Glomerular visceral epithelial cell (primary cell): Measurements from ENCODE around the gene RPAP3.
A peak's percentile ranks its signal among the peaks of the same experiment; 100 is the strongest.

Experiments used
- DNase-seq: peaks from one replicate; pipeline ENCODE4 v3.0.0-alpha.2; 2016; ENCODE audit errors: extremely low spot score

The RPAP3 gene

GRCh38 chr12:47705566-47706425, at the start of gene RPAP3:
Gene RPAP3 (minus strand): TSS chr12:47706030. CDS start chr12:47702840, 3,190 bp downstream.
- peak; percentile 92 for DNase-seq

DNA sequence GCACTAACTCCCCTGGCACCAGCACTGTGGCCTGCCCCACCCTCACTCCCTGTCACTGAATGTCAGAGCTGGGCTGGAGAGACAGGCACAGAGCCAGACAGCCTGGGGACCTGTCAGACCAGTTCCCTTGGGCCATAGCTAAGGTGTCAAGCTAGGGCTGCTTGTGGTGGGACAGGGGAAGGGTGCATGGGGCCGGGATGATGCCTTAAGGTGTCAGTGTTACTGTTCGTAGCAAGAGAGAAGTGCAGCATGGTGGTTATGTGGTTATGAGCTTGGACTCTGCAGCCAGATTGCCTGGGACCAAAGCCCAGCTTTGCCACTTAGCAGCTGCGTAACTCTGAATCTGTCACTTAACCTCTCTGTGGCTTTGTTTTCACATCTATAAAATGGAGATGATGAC, 49.1 kb upstream of the RPAP3 start:
- no peak for DNase-seq

- no peak for DNase-seq
Measured at GRCh38 chr12:47754126-47754525, 48.3 kb upstream of the RPAP3 start.

DNA sequence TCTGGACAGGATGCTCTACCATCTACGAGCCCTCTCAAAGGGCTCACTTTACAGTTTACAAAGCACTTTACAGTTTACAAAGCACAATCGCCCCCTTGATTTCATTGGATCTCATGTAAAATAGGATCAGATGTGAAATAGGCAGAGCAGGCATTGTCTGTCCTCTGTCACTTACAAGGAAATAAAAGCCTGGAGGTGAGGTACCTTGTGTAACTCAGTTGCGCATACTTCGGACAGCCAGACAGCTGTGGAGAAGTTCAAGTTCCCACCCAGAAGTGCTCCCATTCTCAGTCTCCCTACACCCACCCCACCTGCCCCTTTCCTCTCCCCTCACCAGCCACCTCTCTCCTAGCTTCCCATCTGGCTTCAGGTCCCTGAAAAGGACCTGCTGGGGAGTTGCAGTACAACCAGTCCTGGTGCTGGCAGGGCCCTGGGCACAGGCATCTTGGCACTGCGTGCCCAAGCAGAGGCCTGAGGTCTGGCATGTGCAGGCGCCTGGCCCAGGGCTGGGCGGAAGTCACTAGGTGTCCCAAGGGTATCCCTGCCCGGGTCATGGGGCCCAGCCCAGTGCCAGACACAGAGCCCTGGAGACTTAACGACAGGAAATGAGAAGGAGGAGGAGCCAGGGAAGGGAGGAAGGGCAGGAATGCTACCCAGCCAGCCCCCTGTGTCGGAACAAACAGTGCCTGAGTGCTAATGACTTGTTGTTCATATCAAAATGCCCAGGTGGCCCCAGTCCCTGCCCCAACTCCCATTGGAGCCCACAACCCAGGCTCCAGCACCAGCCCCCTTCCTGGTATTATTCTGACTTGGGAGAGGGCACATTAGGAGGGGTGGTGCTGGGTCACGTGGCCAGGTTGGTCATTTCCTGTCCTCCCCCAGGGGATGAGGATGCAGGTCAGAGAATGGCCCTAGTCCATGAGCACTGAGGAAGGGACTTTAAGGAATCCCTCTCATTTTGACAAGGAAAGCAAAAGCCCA, 47.5 kb upstream of the RPAP3 start:
- DNase-seq: no peak

DNA sequence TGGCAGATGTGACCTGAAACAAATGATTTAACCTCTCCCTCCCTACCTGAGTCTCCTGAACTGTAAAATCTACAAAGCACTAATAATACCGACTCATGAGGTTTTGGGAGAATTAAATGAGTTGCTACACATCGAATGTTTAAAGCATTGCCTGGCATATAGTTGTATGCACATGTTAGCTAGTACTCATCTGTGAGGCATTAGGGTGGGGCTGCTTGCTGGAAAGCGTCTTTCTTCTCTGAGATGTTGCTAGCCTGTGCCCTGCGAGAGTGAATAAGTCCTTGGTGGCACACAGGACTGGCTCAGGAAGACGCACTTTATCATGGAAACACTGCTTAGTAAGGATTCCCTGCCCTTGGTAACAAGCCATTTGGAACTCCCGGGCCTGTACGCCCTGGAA, 46.7 kb upstream of the RPAP3 start:
- DNase-seq: no peak

DNA sequence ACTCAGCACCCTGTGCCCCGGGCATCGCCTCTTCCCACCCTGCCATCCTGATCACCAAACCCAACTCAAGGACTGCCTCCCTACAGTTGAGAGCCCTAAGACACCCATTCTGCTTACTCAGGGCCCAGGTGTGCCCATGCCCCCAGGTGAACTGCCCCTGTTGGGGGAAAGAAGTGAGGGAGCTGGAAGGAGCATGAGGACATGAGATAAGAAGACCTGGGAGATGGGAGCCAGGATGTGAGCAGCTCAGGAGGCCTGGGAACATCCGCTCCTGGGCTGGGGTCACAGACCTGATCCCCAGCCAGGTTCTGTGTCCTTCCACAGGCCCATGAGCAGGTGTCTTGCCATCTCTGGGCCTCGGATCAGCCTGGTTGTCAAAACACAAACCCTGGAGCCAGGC, 46.3 kb upstream of the RPAP3 start:
- DNase-seq: no peak

DNA sequence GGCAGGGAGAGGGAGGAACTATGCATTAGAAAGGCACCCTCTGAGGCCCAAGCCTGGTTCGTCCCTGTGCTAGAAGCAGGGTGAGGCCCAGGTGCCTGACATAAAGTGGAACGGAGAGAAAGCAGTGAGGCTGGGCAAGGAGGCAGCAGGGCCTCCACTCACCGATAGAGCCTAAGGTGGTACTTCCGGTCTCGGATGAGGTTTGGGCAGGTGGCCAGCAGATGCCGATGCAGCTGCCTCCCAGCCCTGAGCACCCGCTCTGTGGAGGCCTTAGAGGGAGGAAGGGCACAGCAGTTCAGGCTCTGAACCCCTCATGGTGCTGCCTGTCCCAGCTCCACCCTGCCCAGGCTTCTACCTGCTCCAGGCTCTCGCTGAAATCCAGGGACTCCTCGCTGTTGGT, 45.7 kb upstream of the RPAP3 start:
- DNase-seq: no peak

GRCh38 chr12:47750916-47751470, 45.2 kb upstream of the RPAP3 start:
- DNase-seq: no peak

DNA sequence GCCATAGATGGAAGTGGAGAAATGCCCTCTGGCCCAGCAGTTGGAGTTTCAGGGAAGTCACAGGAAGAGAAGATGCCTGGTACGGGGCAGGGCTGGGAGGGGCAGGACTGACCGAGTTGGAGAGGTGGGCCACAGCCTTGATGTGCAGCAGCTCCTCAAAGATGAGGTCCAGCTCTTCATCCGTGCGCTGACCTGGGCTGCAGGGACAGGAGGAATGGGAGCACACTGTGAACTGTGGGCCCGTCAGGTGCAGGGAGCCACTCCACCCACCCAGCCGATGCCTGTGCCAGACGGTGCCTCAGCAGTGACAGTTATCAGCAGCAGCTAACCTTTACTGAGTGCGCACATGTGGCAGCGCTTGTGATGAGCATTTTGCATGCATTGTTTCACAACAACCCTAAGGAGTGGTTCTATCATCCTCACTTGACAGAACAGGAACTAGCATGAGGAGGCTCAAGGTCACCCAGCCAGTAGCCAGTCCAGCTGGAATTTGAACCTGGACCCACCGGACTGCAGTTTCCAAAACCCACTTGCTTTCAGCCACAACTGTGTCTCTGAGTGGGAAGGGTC, 44.5 kb upstream of the RPAP3 start:
- no peak for DNase-seq

- DNase-seq: no peak
Measured at GRCh38 chr12:47748899-47749298, 43.1 kb upstream of the RPAP3 start.

DNA sequence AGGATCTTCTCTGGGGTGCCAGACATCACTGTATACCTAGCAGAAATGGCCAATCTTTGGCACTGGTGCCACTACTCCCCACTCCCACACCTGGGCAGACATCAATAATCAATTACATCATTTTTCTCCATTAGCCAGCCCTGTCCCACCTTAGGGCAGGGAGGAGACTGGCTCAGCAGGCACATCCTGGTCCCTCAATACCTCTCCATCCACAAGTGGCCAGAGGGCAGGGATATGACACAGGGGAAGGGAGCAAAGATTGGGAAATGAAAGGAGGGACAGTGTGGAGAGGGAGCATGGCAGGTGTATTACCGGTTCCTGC, 42.6 kb upstream of the RPAP3 start:
- DNase-seq: no peak

DNA sequence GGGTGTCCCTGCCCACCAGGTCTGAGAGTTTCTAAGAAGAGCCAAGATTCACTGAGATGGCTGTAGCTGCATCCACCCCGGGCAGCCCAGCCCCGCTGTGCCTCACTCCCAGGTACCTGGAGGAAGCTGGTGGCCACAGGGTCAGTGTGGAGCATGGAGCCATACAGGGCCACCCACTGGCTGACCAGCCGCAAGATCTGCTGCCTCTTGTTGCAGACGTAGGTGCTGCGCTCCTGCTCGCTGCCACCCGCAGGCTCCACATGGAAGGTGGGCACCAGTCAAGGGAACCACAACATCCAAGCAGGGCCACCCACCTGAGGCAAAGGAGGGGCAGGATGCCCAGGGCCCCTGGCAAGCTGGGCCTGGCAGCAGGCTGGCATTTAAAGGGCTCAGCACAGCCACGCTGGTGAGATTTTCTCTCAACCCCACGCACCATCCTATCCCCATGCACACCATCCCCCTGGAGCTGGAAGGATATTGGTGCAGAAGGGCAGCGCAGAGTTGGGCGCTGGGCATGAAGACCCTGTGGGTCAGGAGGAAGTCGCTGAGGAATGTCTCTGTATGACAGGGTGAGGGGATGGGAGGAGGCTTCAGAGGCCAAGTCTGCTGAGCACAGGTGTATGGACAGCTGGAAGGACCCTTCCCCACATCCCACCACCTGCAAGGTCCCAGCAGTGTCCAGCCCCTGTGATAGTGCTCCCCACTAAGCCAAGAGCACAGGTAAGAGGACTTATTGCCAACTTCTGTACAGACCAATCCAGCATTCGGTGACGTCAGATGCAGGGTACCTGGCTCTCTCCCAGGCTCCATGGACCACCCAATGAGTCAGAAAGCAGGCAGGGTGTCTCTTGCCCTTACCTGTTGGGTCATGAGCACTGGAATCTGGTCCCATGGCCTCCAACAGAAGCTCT, 42.0 kb upstream of the RPAP3 start:
- DNase-seq: no peak

DNA sequence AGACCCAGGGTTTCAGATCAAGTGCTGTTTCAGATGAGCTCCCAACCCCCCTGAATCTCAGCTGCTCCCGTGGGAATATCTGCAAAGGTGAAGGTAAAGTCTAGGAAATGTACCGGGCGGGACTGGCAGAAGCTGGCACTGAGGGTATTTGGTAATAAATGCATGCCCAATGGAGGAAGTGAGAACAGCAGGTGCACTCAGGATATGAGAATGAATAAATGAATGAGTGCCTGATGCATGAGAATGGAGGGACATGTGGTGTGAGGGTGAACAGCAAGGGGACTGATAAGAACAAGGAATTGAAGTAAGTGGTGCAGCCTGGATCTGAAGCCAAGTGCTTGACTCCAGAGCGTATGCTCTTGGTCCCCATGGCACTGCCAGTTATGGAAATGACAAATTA, 41.3 kb upstream of the RPAP3 start:
- DNase-seq: no peak

DNA sequence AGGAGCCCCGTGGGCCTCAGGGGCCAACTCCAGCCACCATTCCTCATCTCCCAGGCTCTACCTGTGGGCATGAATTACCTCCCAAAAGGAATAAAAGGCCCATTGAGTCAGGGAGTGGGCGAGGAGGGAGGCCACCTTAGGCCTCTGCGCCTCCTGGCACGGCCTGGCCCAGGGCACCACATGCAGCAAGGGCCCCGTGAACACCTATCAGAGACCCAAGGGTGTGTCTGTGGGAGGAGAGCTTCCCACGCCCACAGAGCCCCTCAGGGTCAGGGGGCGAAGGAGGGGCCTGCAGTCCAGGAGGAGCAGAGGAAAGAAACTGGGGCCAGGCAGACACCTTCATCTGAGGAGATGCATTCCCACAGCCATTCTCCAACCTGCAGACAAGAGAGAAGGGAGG, 40.7 kb upstream of the RPAP3 start:
- DNase-seq: no peak

- no peak for DNase-seq
Measured at GRCh38 chr12:47746073-47746472, 40.2 kb upstream of the RPAP3 start.

DNA sequence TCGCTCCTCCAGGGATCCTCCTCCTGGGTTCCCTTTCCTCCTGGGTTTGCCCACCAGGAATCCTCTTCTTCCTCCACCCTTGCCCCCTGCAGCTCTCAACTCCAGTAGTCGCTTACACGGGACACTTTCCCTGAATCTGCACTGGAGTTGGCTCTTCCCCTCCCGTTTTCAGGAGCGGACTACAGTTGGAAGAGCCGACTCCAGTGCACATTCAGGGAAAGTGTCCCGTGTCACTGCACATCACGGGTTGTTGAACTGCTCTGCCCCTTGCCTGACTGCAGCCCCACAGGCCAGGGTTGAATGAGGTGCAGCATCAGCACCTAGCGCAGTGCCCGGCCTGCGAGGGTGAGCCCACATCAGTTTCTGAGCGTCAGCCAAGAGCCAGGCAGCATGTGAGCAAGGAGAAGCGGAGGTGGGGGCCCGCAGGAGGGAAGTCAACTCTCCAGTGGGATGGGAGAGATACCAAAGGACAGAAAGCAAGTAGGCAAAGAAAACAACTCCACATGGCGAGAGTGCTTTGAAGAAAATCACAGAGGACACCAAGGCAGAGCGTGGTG, 39.7 kb upstream of the RPAP3 start:
- DNase-seq: no peak

DNA sequence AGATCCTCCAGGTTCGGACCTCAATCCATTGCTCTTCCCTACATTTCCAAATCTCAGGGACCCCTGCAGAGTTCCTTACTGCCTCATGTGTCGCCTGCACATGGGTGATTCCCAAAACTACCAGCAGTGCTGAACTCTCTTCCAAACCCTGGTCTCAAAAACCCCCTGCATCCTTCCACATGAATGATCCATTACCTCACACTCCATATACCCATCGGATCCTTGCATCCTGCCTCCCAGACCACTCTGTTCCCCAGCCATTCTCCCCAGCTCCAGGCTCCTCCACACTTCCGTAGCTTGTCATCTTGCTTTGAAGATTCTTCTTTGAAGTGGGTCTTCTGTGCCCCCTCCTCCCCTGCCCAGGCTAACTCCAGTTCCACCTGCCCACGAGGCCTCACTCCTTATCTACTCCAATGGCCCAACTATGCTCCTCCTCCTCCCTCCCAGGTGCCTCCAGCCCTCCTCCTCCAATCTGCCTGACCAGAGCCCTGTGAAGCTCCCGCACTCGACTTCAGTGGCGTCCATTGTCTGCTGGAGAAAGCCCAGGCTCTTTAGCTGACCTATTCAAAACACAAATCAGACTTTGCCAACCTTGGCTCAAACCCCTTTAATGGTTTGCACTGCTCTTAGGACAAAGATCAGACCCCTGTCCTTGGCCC, 39.1 kb upstream of the RPAP3 start:
- no peak for DNase-seq

- no peak for DNase-seq
Measured at GRCh38 chr12:47744005-47744651, 38.3 kb upstream of the RPAP3 start.

GRCh38 chr12:47743311-47743860, 37.6 kb upstream of the RPAP3 start:
- DNase-seq: no peak
